Ascending aorta (tissue), 2 donors: Measurements from ENCODE around the gene MAPK12. TPM values are rescaled to one million over a fixed set of nuclear protein-coding genes. Genes with fewer than 3 reads are reported as not detected.
A peak's percentile ranks its signal among the peaks of the same experiment; 100 is the strongest.

ENCODE experiments used
- DNase-seq, 2 donors: peaks; one replicate each; pipeline ENCODE4 v3.0.0-alpha.2; 2019; ENCODE audit warnings: low spot score in 2 of 2
- H3K27ac ChIP-seq, 2 donors: fragments of 200-600 bp; sonication (generic); one replicate each; pipeline ENCODE4 v1.5.1; 2016 to 2017; ENCODE audit warnings: mild to moderate bottlenecking in 1 of 2
- H3K27me3 ChIP-seq: fragments of 200-600 bp; sonication (generic); one replicate; pipeline ENCODE4 v1.5.1; 2017
- H3K36me3 ChIP-seq, 2 donors: fragments of 200-600 bp; sonication (generic); one replicate each; pipeline ENCODE4 v1.5.1; 2016
- H3K4me1 ChIP-seq, 2 donors: fragments of 200-600 bp; sonication (generic); one replicate each; pipeline ENCODE4 v1.5.1; 2016 to 2017; ENCODE audit warnings: mild to moderate bottlenecking in 1 of 2
- H3K4me3 ChIP-seq, 2 donors: fragments of 200-600 bp; sonication (generic); one replicate each; pipeline ENCODE4 v1.5.1; 2016 to 2017; ENCODE audit warnings: mild to moderate bottlenecking in 1 of 2
- H3K9me3 ChIP-seq, 2 donors: fragments of 200-600 bp; sonication (generic); one replicate each; pipeline ENCODE4 v1.5.1; 2016
- CTCF ChIP-seq, 3 experiments: fragments of 200-600 bp in 2 of 3; fragments of 450-650 bp in 1 of 3; sonication (generic) in 2 of 3; IDR thresholded peaks; one replicate each; pipeline ENCODE4 v1.5.1; 2016 to 2019; ENCODE audit warnings: antibody characterized with exemption in 3 of 3, mild to moderate bottlenecking in 1 of 3, moderate library complexity in 1 of 3
- intact Hi-C: fragments of 100-400 bp; cut with DNase I; formaldehyde crosslinking; loops from one replicate; pipeline ENCODE4 v1.15.1; 2023
- total RNA-seq: library from RNA; depleted of rRNA; stranded (reverse); fragments of >200 nt; gene quantifications from one replicate; pipeline ENCODE4 v1.1.0, GENCODE V29; 2016

MAPK12 gene
- total RNA-seq, 1 donor from 2014 or later = 29.4 TPM

- Histone ChIP-seq H3K4me3 (peak overlapping the region in 1 of 2 donors; percentile 82), H3K27me3 (no peaks in the 10 kb centered on the region), H3K4me1 (peaks cover 16 to 27% of the 10 kb centered on the region in 2 donors), H3K27ac (no peak overlapping the region), H3K9me3 (no peaks in the 10 kb centered on the region), H3K36me3 (peaks cover 0 to 14% of the 10 kb centered on the region in 2 donors)
- TF ChIP-seq CTCF (IDR thresholded peaks at IDR 0.05) = no peak
- intact Hi-C loops = no loop called here
- no peak for DNase-seq
Measured at GRCh38 chr22:50249341-50250248, 11.9 kb downstream of the MAPK12 start.

- peaks cover 0 to 14% of the 10 kb centered on the region in 2 donors for H3K36me3 ChIP-seq
- no peak for TF ChIP-seq CTCF (IDR thresholded peaks at IDR 0.05)
- H3K27me3 ChIP-seq = no peaks in the 10 kb centered on the region
- peaks cover 16 to 30% of the 10 kb centered on the region in 2 donors for H3K4me1 ChIP-seq
- DNase-seq = no peak
- no peak overlapping the region for H3K27ac ChIP-seq
- intact Hi-C loops = no loop called here
- no peak overlapping the region for H3K4me3 ChIP-seq
- H3K9me3 ChIP-seq = no peaks in the 10 kb centered on the region
Measured at GRCh38 chr22:50248196-50249081, 13.0 kb downstream of the MAPK12 start.

- no peak overlapping the region for H3K4me3 ChIP-seq
- no peak for DNase-seq
- peaks cover 22 to 36% of the 10 kb centered on the region in 2 donors for H3K4me1 ChIP-seq
- no peaks in the 10 kb centered on the region for H3K27me3 ChIP-seq
- H3K27ac ChIP-seq = no peak overlapping the region
- TF ChIP-seq CTCF (IDR thresholded peaks at IDR 0.05) = no peak
- H3K9me3 ChIP-seq = no peaks in the 10 kb centered on the region
- intact Hi-C loops = no loop called here
- H3K36me3 ChIP-seq = peaks cover 0 to 14% of the 10 kb centered on the region in 2 donors
Measured at GRCh38 chr22:50247748-50248147, 13.7 kb downstream of the MAPK12 start.

- no peak for DNase-seq
- Histone ChIP-seq H3K4me3 (peak overlapping the region in 1 of 2 donors; percentile 91), H3K36me3 (peaks cover 0 to 14% of the 10 kb centered on the region in 2 donors), H3K27ac (no peak overlapping the region), H3K27me3 (no peaks in the 10 kb centered on the region), H3K4me1 (peaks cover 24 to 46% of the 10 kb centered on the region in 2 donors), H3K9me3 (no peaks in the 10 kb centered on the region)
- TF ChIP-seq CTCF (IDR thresholded peaks at IDR 0.05) = no peak
- intact Hi-C loops = no loop called here
Measured at GRCh38 chr22:50246242-50247175, 15.0 kb downstream of the MAPK12 start.
